ENCODE data around the gene TDRD6. TPM values are rescaled to one million over a fixed set of nuclear protein-coding genes. Genes with fewer than 3 reads are reported as not detected.
"Not testable (repeated sequence)": the region's sequence is repeated elsewhere in the genome, so short reads cannot be mapped to it uniquely, and the experiment has no call there.

TDRD6 gene
- polyA plus RNA-seq, 1 experiment = not detected

GRCh38 chr6:46741910-46742309 lies 54.2 kb downstream of the TDRD6 start:
- H3K27me3 ChIP-seq (ENCODE audit: control insufficient read depth, insufficient read depth, low read length) = no peaks in the 10 kb centered on the region

GRCh38 chr6:46743425-46744158 lies 55.9 kb downstream of the TDRD6 start:
- H3K27me3 ChIP-seq (ENCODE audit: control insufficient read depth, insufficient read depth, low read length) = no peaks in the 10 kb centered on the region
- no peaks in the 10 kb centered on the region for H3K36me3 ChIP-seq (ENCODE audit: control insufficient read depth, insufficient read depth, low read length)
- POLR2A ChIA-PET = no interaction called here
- CTCF ChIA-PET = interaction anchor here (1.5 kb wide), 1 partner anchor 10 kb away, joined by 6 read pairs; no protein-coding TSS in a partner anchor
- no peak for TF ChIP-seq CTCF (IDR thresholded peaks at IDR 0.05; ENCODE audit: insufficient read depth, low read depth, low read length)
- no peak for DNase-seq (ENCODE audit: low read depth)
- H3K4me3 ChIP-seq (ENCODE audit: low read depth, low read length) = no peak overlapping the region

More at GRCh38 chr6:46741910-46742309, 54.2 kb downstream of the TDRD6 start:
- POLR2A ChIA-PET = no interaction called here
- no peak for TF ChIP-seq CTCF (IDR thresholded peaks at IDR 0.05; ENCODE audit: insufficient read depth, low read depth, low read length)
- H3K36me3 ChIP-seq (ENCODE audit: control insufficient read depth, insufficient read depth, low read length) = no peaks in the 10 kb centered on the region
- CTCF ChIA-PET = interaction anchor here (1.5 kb wide), 1 partner anchor 8 kb away, joined by 6 read pairs; no protein-coding TSS in a partner anchor
- no peak overlapping the region for H3K4me3 ChIP-seq (ENCODE audit: low read depth, low read length)
- no peak for DNase-seq (ENCODE audit: low read depth)

GRCh38 chr6:46744159-46744725 lies 56.6 kb downstream of the TDRD6 start:
- DNase-seq (ENCODE audit: low read depth); H3K36me3 ChIP-seq (ENCODE audit: control insufficient read depth, insufficient read depth, low read length); POLR2A ChIA-PET; H3K4me3 ChIP-seq (ENCODE audit: low read depth, low read length); H3K27me3 ChIP-seq (ENCODE audit: control insufficient read depth, insufficient read depth, low read length); CTCF ChIA-PET: not testable (repeated sequence)

- POLR2A ChIA-PET = no interaction called here
- DNase-seq (ENCODE audit: low read depth) = no peak
- no peak overlapping the region for H3K4me3 ChIP-seq (ENCODE audit: low read depth, low read length)
- TF ChIP-seq CTCF (IDR thresholded peaks at IDR 0.05; ENCODE audit: insufficient read depth, low read depth, low read length) = no peak
- CTCF ChIA-PET = no interaction called here
- H3K27me3 ChIP-seq (ENCODE audit: control insufficient read depth, insufficient read depth, low read length) = no peaks in the 10 kb centered on the region
- no peaks in the 10 kb centered on the region for H3K36me3 ChIP-seq (ENCODE audit: control insufficient read depth, insufficient read depth, low read length)
Observed at GRCh38 chr6:46745973-46746372, 58.3 kb downstream of the TDRD6 start.

- H3K27me3 ChIP-seq (ENCODE audit: control insufficient read depth, insufficient read depth, low read length) = no peaks in the 10 kb centered on the region
- POLR2A ChIA-PET = no interaction called here
- CTCF ChIA-PET = interaction anchor here (1.1 kb wide), 1 partner anchor 13 kb away, joined by 3 read pairs; no protein-coding TSS in a partner anchor
- no peaks in the 10 kb centered on the region for H3K36me3 ChIP-seq (ENCODE audit: control insufficient read depth, insufficient read depth, low read length)
- TF ChIP-seq CTCF (IDR thresholded peaks at IDR 0.05; ENCODE audit: insufficient read depth, low read depth, low read length) = no peak
- no peak for DNase-seq (ENCODE audit: low read depth)
- H3K4me3 ChIP-seq (ENCODE audit: low read depth, low read length) = no peak within 1 kb of the TSS
Observed at GRCh38 chr6:46746696-46747095, 59.0 kb downstream of the TDRD6 start, which contains the start of gene ANKRD66. Gene ANKRD66 (plus strand): TSS chr6:46746933. CDS start chr6:46751949, 5,016 bp downstream.
